Measurements from ENCODE around the gene TAF9.
A peak's percentile ranks its signal among the peaks of the same experiment; 100 is the strongest.

TAF9 gene

DNA sequence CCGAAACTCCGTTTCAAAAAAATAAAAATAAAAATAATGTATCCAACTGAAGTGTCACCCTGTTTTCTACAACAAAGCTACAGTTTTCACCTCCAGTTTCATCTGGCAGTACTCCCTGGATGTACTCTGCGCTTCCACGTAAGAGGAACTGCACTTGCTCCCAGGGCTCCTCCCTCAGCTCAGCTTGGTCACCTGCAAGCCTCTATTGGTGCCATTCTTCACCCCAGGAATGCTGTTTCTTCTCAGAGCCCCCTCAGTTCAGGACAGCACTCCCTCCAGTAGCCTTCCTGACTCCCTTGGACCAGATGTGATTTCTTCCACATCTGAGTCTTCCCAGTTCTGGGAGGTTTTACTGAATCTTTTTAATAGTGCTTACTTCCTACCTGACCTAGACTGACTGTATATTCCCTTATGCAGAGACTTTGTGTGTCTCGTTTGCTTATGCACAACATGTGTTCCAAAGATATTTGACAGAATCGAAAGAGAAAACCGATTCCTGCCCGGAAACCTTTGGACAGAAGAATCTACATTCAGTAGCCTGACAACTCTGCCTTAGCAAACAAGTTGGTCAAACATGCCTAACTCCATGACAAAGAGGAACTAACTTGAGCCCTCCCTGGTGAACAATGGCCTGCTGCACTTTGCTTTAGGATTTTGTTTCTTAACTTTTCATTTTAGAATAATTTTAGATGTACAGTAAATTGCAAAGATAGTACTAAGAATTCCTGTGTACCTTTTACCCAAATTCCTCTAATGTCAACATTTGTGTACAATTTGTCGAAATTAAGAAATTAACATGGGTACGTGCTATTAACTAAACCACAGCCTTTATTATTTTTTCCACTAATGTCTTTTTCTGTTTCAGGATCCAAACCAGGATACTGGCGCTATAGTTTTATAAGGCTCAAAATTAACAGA lies 37.5 kb downstream of the TAF9 start:
- Mint-ChIP-seq H3K27me3 (ENCODE audit: low read depth, poor library complexity) (peaks cover 16% of the 10 kb centered on the region), H3K4me1 (no peaks in the 10 kb centered on the region), H3K36me3 (ENCODE audit: low read depth) (no peaks in the 10 kb centered on the region), H3K27ac (peak overlapping the region; percentile 46), H3K4me3 (peak overlapping the region; percentile 82), H3K9me3 (no peaks in the 10 kb centered on the region)
- TF ChIP-seq, protein P1, sequence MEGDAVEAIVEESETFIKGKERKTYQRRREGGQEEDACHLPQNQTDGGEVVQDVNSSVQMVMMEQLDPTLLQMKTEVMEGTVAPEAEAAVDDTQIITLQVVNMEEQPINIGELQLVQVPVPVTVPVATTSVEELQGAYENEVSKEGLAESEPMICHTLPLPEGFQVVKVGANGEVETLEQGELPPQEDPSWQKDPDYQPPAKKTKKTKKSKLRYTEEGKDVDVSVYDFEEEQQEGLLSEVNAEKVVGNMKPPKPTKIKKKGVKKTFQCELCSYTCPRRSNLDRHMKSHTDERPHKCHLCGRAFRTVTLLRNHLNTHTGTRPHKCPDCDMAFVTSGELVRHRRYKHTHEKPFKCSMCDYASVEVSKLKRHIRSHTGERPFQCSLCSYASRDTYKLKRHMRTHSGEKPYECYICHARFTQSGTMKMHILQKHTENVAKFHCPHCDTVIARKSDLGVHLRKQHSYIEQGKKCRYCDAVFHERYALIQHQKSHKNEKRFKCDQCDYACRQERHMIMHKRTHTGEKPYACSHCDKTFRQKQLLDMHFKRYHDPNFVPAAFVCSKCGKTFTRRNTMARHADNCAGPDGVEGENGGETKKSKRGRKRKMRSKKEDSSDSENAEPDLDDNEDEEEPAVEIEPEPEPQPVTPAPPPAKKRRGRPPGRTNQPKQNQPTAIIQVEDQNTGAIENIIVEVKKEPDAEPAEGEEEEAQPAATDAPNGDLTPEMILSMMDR (IDR thresholded peaks at IDR 0.05), result no peak
- DNase-seq, result no peak

DNA sequence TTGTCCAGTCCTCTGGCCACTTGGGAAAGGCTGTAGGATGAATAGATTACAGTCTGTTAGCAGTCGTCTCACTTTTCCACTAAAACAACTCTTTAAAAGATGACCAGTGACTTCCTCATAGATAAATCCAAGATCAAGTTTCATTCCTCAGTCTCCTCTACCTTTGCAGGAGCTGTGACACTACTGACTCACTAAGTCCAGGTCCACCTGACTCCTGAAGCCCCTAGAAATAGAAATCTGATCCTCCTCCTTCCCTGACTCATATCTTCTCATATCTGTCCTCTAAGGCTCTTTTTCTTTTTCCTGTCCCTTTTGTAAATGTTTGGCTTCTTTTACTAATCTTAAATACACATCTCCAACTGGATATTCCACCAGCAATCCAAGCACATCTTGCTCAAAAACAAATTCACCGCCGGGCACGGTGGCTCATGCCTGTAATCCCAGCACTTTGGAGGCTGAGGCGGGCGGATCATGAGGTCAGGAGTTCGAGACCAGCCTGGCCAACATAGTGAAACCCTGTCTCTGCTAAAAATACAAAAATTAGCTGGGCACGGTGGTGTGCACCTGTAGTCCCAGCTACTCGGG lies 39.3 kb downstream of the TAF9 start:
- Mint-ChIP-seq H3K27ac (no peak overlapping the region), H3K27me3 (ENCODE audit: low read depth, poor library complexity) (peaks cover 8% of the 10 kb centered on the region), H3K4me3 (no peak overlapping the region), H3K36me3 (ENCODE audit: low read depth) (no peaks in the 10 kb centered on the region), H3K9me3 (no peaks in the 10 kb centered on the region), H3K4me1 (no peaks in the 10 kb centered on the region)
- DNase-seq, result no peak
- TF ChIP-seq, protein P1 (IDR thresholded peaks at IDR 0.05), result no peak

DNA sequence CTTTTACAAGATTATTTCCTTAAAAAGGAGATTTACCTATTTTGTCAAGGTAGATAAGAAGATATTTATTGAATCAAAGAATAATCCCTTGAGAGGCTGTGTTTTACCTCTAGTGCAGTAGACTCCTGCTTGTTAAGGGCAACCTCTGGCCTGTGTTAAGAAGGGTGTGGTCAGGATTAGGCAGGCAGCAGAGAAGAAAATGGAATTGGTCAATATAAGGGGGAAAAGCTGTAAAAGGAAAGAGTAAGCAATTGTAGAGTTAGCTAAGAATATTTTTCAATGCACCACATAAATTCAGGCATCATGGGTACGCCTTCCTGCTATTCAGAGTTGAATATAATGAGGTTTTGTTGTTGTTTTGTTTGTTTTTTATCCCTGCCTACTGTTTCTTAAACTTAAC lies 43.0 kb downstream of the TAF9 start:
- Mint-ChIP-seq H3K4me1 (no peaks in the 10 kb centered on the region), H3K36me3 (ENCODE audit: low read depth) (no peaks in the 10 kb centered on the region), H3K27me3 (ENCODE audit: low read depth, poor library complexity) (peaks cover 2% of the 10 kb centered on the region), H3K4me3 (no peak overlapping the region), H3K9me3 (no peaks in the 10 kb centered on the region), H3K27ac (no peak overlapping the region)
- TF ChIP-seq, protein P1 (IDR thresholded peaks at IDR 0.05), result no peak
- no peak for DNase-seq

DNA sequence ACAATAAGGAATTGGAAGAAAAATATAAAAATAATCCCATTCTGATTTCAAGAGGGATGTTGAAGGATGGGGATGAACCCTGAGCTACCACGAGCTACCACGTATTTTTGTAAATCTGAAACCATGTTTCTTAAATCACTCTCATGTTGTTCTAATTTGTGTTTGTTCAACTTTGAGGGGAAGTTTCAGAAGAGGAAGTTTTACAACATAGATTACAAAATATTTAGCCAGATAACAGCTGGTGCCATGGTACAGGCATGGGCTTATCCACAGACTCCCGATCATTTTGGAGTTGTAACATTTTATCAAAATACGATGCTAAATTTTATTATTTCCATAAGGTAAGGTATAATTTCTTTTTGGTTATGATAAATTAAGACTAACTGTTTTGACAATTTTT lies 51.9 kb downstream of the TAF9 start:
- Mint-ChIP-seq H3K4me1 (no peaks in the 10 kb centered on the region), H3K4me3 (no peak overlapping the region), H3K36me3 (ENCODE audit: low read depth) (peaks cover 9% of the 10 kb centered on the region), H3K9me3 (peaks cover 8% of the 10 kb centered on the region), H3K27ac (no peak overlapping the region), H3K27me3 (ENCODE audit: low read depth, poor library complexity) (peaks cover 12% of the 10 kb centered on the region)
- DNase-seq, result no peak
- TF ChIP-seq, protein P1 (IDR thresholded peaks at IDR 0.05), result no peak

DNA sequence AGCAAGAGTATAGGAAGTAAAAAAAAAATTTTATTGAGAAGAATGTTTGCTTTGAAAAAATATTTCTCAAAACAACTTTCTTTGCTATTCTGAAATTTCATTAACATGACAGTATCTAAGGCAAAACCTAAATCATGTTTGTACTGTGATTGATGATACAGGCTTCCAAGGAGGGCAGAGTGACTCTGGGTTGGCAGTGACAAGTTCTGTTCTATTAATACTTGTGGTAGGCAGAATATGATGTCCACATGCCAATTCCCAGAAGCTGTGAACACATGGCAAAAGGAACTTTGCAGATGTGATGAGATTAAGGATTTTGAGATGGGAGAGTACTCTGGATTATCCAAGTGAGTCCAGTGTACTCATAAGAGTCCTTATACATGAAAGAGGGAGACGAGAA lies 53.3 kb downstream of the TAF9 start:
- H3K4me3 Mint-ChIP-seq, result no peak overlapping the region
- H3K4me1 Mint-ChIP-seq, result no peaks in the 10 kb centered on the region
- H3K36me3 Mint-ChIP-seq (ENCODE audit: low read depth), result peaks cover 12% of the 10 kb centered on the region
- TF ChIP-seq, protein P1 (IDR thresholded peaks at IDR 0.05), result no peak
- H3K9me3 Mint-ChIP-seq, result peaks cover 8% of the 10 kb centered on the region
- H3K27me3 Mint-ChIP-seq (ENCODE audit: low read depth, poor library complexity), result peaks cover 12% of the 10 kb centered on the region
- no peak for DNase-seq
- H3K27ac Mint-ChIP-seq, result no peak overlapping the region
